SK-N-SH (cell line): ENCODE results near the gene VSIG10L. TPM values are rescaled to one million over a fixed set of nuclear protein-coding genes. Genes with fewer than 3 reads are reported as not detected.
A peak's percentile ranks its signal among the peaks of the same experiment; 100 is the strongest.

ENCODE experiments used
- CTCF ChIA-PET: fragments of 300-600, 350-600 bp; formaldehyde crosslinking; extraction: SDS; loops from one replicate; lab custom pipeline; 2021; lab: Yijun Ruan, JAX
- POLR2A ChIA-PET: fragments of 350-600 bp; sonication (Branson Sonifier 250); formaldehyde crosslinking; extraction: SDS; loops from one replicate; lab custom pipeline; 2020; ENCODE audit warnings: antibody characterized with exemption, inconsistent platforms; lab: Yijun Ruan, JAX
- DNase-seq: peaks from one replicate; pipeline ENCODE4 v3.0.0; 2012
- H2AFZ ChIP-seq: fragments of 200-600 bp; sonication (generic); 2 replicates; pipeline ENCODE4 v1.8.1; 2016; ENCODE audit warnings: antibody characterized with exemption, mild to moderate bottlenecking, low read depth
- H3F3A ChIP-seq: fragments of 200-600 bp; sonication (generic); replicated peaks from 2 replicates; pipeline ENCODE3; 2016; ENCODE audit warnings: antibody characterized with exemption, mild to moderate bottlenecking; ENCODE audit not compliant: insufficient read depth
- H3K27ac ChIP-seq, 2 experiments: fragments of 200-500 bp in 1 of 2; fragments of 200-600 bp in 1 of 2; sonication (Bioruptor generic) in 1 of 2; sonication (generic), shearing (Covaris generic) in 1 of 2; 2 replicates each; pipeline versions ENCODE4 v1.5.1 to v1.6.1; 2014 to 2016; ENCODE audit warnings: low read depth in 2 of 2, inconsistent platforms in 1 of 2, low read length in 1 of 2, mild to moderate bottlenecking in 1 of 2, mixed read lengths in 1 of 2
- H3K27me3 ChIP-seq: fragments of 200-600 bp; sonication (generic), shearing (Covaris generic); 2 replicates; pipeline ENCODE4 v1.6.1; 2016; ENCODE audit warnings: mixed run types; ENCODE audit not compliant: insufficient read depth
- H3K36me3 ChIP-seq, 2 experiments: fragments of 200-500 bp in 1 of 2; fragments of 200-600 bp in 1 of 2; sonication (Bioruptor generic) in 1 of 2; sonication (generic) in 1 of 2; replicated peaks in 1 of 2; 2 replicates each; pipeline versions ENCODE3 to v1.5.1; 2014 to 2016; ENCODE audit warnings: low read length in 1 of 2, mild to moderate bottlenecking in 1 of 2; ENCODE audit not compliant: insufficient read depth in 2 of 2, control insufficient read depth in 1 of 2
- H3K4me1 ChIP-seq, 2 experiments: fragments of 200-500 bp in 1 of 2; fragments of 200-600 bp in 1 of 2; sonication (Bioruptor generic) in 1 of 2; sonication (generic), shearing (Covaris generic) in 1 of 2; 2 replicates each; pipeline versions ENCODE4 v1.5.1 to v1.6.1; 2014 to 2016; ENCODE audit warnings: low read depth in 1 of 2, low read length in 1 of 2, mixed run types in 1 of 2; ENCODE audit not compliant: insufficient read depth in 2 of 2, control insufficient read depth in 1 of 2
- H3K4me2 ChIP-seq: fragments of 200-600 bp; sonication (generic), shearing (Covaris generic); 2 replicates; pipeline ENCODE4 v1.6.1; 2017; ENCODE audit warnings: mixed run types
- H3K4me3 ChIP-seq, 2 experiments: fragments of 200-500 bp in 1 of 2; fragments of 200-600 bp in 1 of 2; sonication (Bioruptor generic) in 1 of 2; sonication (generic), shearing (Covaris generic) in 1 of 2; 2 replicates each; pipeline versions ENCODE4 v1.5.1 to v1.8.1; 2014 to 2016; ENCODE audit warnings: low read depth in 2 of 2, inconsistent platforms in 1 of 2, low read length in 1 of 2, mild to moderate bottlenecking in 1 of 2, mixed read lengths in 1 of 2, moderate library complexity in 1 of 2
- H3K79me2 ChIP-seq: fragments of 200-600 bp; sonication (generic); 2 replicates; pipeline ENCODE4 v1.8.1; 2017; ENCODE audit warnings: mild to moderate bottlenecking; ENCODE audit not compliant: insufficient read depth
- H3K9ac ChIP-seq: fragments of 200-600 bp; sonication (generic); 2 replicates; pipeline ENCODE4 v1.6.1; 2017; ENCODE audit warnings: mixed run types
- H3K9me2 ChIP-seq: fragments of 200-600 bp; sonication (generic); 2 replicates; pipeline ENCODE4 v1.6.1; 2017; ENCODE audit warnings: mixed run types
- H3K9me3 ChIP-seq: fragments of 200-600 bp; sonication (generic); 2 replicates; pipeline ENCODE4 v1.6.1; 2017; ENCODE audit warnings: mixed run types, mild to moderate bottlenecking, moderate library complexity
- H4K20me1 ChIP-seq: fragments of 200-600 bp; sonication (generic); 2 replicates; pipeline ENCODE4 v1.6.1; 2017; ENCODE audit warnings: mild to moderate bottlenecking, mixed run types; ENCODE audit not compliant: insufficient read depth
- CTCF ChIP-seq: fragments of 200-600 bp; sonication (generic); IDR thresholded peaks from 2 replicates; pipeline ENCODE4 v1.6.1; 2017; ENCODE audit warnings: antibody characterized with exemption, mild to moderate bottlenecking, moderate library complexity
- ELF1 ChIP-seq: IDR thresholded peaks from 2 replicates; pipeline ENCODE4 v1.4.0; 2012
- EZH2phosphoT487 ChIP-seq: fragments of 200-600 bp; sonication (generic); IDR thresholded peaks from 2 replicates; pipeline ENCODE4 v1.6.1; 2017; ENCODE audit warnings: low read depth, mixed run types, mild to moderate bottlenecking, antibody characterized with exemption, moderate library complexity, borderline replicate concordance
- FOSL2 ChIP-seq: IDR thresholded peaks from 2 replicates; pipeline ENCODE4 v1.4.0; 2012; ENCODE audit warnings: low read depth, mild to moderate bottlenecking, moderate library complexity, borderline replicate concordance
- FOXM1 ChIP-seq: IDR thresholded peaks from 2 replicates; pipeline ENCODE4 v1.4.0; 2012; ENCODE audit warnings: low read depth, mild to moderate bottlenecking
- GABPA ChIP-seq: IDR thresholded peaks from 2 replicates; pipeline ENCODE4 v1.4.0; 2012; ENCODE audit warnings: low read depth, mild to moderate bottlenecking
- IRF3 ChIP-seq: fragments of 150-350 bp; IDR thresholded peaks from 2 replicates; pipeline ENCODE4 v1.6.1; 2016; ENCODE audit warnings: mild to moderate bottlenecking, low read depth, low read length
- MAX ChIP-seq: IDR thresholded peaks from 2 replicates; pipeline ENCODE4 v1.4.0; 2012; ENCODE audit warnings: low read depth
- MEF2A ChIP-seq: IDR thresholded peaks from 2 replicates; pipeline ENCODE4 v1.4.0; 2012; ENCODE audit warnings: low read depth, borderline replicate concordance
- NRF1 ChIP-seq: IDR thresholded peaks from 2 replicates; pipeline ENCODE4 v1.6.1; 2012; ENCODE audit warnings: low read depth, mild to moderate bottlenecking, low read length
- PBX3 ChIP-seq: IDR thresholded peaks from 2 replicates; pipeline ENCODE4; 2012
- POLR2AphosphoS5 ChIP-seq: IDR thresholded peaks from 2 replicates; pipeline ENCODE4 v1.6.1; 2012; ENCODE audit warnings: low read depth, low read length
- RAD21 ChIP-seq: IDR thresholded peaks from 2 replicates; pipeline ENCODE4 v1.6.1; 2012; ENCODE audit warnings: mild to moderate bottlenecking, low read length
- REST ChIP-seq: IDR thresholded peaks from 2 replicates; pipeline ENCODE4 v1.6.1; 2012; ENCODE audit warnings: mild to moderate bottlenecking, low read depth, low read length, moderate library complexity
- USF2 ChIP-seq: fragments of 150-350 bp; IDR thresholded peaks from 2 replicates; pipeline ENCODE4 v1.6.1; 2017; ENCODE audit warnings: antibody characterized with exemption, low read length, low read depth, borderline replicate concordance
- YY1 ChIP-seq: IDR thresholded peaks from 2 replicates; pipeline ENCODE4 v1.4.0; 2012; ENCODE audit warnings: low read depth, mild to moderate bottlenecking
- WGBS: methylation state at CpG from one replicate; pipeline ENCODE4 v1.1.6; 2017; ENCODE audit warnings: low lambda C conversion rate; 5-methylcytosine and 5-hydroxymethylcytosine counted together
- polyA plus RNA-seq, 3 experiments: library from polyadenylated mRNA; depleted of rRNA; stranded (reverse); fragments of >200 nt; gene quantifications; 2 replicates each; pipeline ENCODE4 v1.2.3, GENCODE V29; 2012

VSIG10L gene
- polyA plus RNA-seq, 1 of the 3 experiments (the other 2 are of a cell fraction), result 2.7 TPM

GRCh38 chr19:51339313-51339686, 2.6 kb downstream of the VSIG10L start:
- POLR2A ChIA-PET, result interaction anchor here (1.3 kb wide), 1 partner anchor 28 kb away, joined by 7 read pairs; no protein-coding TSS in a partner anchor
- no peak for DNase-seq
- Histone ChIP-seq H4K20me1 (no peaks in the 10 kb centered on the region), H2AFZ (peak overlapping the region; percentile 99), H3K9ac (peak overlapping the region; percentile 57; the same call in 1 of the 2 replicates), H3K4me2 (peak overlapping the region; percentile 97), H3K27me3 (no peaks in the 10 kb centered on the region), H3K9me3 (no peaks in the 10 kb centered on the region), H3K4me1 (peaks cover 0 to 8% of the 10 kb centered on the region in 2 experiments; a peak in 1 of 4 replicates)
- TF ChIP-seq FOXM1, result no peak
- TF ChIP-seq REST, result no peak
- no peak for TF ChIP-seq CTCF
- no peak for TF ChIP-seq GABPA
- TF ChIP-seq YY1, result no peak
- no peak for TF ChIP-seq FOSL2
- no peak for TF ChIP-seq MAX
- no peak for TF ChIP-seq ELF1
- TF ChIP-seq USF2, result no peak
- no peak for TF ChIP-seq IRF3
- no peak for TF ChIP-seq RAD21
- TF ChIP-seq POLR2AphosphoS5, result no peak
- TF ChIP-seq PBX3, result no peak
- no peak for TF ChIP-seq MEF2A
- no peak for TF ChIP-seq EZH2phosphoT487
- no peak for TF ChIP-seq NRF1
- TF ChIP-seq, all 33 proteins: peak for 0
- Histone ChIP-seq H3K9me2 (no peaks in the 10 kb centered on the region), H3K4me3 (peak overlapping the region; percentile 63 to 80), H3K36me3 (no peaks in the 10 kb centered on the region), H3K79me2 (no peaks in the 10 kb centered on the region), H3K27ac (peak overlapping the region; percentile 65 to 76; a peak in 3 of 4 replicates), H3F3A (peaks cover 3% of the 10 kb centered on the region)
- 1% methylated on average over 10 of the region's 10 CpGs for WGBS
- CTCF ChIA-PET, result interaction anchor here (0.6 to 2.1 kb wide), 10 partner anchors 30 to 292 kb away, joined by 3 to 7 read pairs (median 4); no protein-coding TSS in a partner anchor
